DLD1 (cell line): Measurements from ENCODE around the gene MAP3K12.
"Not testable (repeated sequence)": the region's sequence is repeated elsewhere in the genome, so short reads cannot be mapped to it uniquely, and the experiment has no call there.

ENCODE experiments used
- in situ Hi-C: cut with HindIII; loops from 2 replicates; pipeline ENCODE4 v1.10.0; 2017; ENCODE audit warnings: low sequenced_read_pairs

MAP3K12 gene

DNA sequence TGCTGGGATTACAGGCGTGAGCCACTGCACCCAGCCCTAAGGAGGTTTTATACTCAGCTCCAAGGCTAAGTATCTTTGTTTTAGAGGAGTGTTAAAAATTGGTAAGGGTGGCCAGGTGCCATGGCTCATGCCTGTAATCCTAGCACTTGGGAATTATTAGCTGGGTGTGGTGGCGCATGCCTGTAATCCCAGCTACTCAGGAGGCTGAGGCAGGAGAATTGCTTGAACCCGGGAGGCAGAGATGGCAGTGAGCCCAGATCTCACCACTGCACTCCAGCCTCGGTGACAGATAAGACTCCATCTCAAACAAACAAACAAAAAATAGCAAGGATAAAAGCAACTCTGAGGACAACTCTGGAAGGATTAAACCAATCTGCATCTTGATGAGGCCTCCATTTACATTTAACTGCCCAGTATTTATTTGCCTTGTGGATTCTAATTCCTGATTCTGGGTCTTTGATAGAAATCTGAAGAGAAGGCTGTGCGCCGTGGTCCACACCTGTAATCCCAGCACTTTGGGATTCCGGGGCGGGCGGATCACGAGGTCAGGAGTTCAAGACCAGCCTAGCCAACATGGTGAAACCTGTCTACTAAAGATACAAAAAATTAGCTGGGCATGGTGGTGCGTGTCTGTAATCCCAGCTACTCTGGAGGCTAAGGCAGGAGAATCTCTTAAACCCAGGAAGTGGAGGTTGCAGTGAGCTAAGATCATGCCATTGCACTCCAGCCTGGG, 54.5 kb downstream of the MAP3K12 start:
- in situ Hi-C loops = not testable (repeated sequence)

DNA sequence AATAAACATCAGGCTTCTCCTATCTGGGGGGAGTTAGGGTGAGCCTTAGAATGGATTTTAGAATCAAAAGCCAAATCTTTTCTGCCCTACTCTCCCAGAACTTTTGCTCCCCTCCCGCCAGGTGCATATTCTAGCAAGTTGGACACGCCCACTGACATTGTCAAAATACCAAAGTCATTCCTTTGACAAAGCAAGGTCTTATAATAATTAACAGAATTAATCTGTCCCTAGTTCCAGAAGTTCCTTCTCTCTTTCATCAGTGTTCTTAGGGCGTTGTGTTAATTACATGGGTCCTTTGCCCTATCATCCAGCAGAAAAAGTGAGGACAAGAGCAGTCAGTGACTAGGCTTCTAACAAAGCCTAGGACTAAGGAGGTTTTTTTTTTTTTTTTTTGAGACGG, 55.3 kb downstream of the MAP3K12 start:
- in situ Hi-C loops = no loop called here

DNA sequence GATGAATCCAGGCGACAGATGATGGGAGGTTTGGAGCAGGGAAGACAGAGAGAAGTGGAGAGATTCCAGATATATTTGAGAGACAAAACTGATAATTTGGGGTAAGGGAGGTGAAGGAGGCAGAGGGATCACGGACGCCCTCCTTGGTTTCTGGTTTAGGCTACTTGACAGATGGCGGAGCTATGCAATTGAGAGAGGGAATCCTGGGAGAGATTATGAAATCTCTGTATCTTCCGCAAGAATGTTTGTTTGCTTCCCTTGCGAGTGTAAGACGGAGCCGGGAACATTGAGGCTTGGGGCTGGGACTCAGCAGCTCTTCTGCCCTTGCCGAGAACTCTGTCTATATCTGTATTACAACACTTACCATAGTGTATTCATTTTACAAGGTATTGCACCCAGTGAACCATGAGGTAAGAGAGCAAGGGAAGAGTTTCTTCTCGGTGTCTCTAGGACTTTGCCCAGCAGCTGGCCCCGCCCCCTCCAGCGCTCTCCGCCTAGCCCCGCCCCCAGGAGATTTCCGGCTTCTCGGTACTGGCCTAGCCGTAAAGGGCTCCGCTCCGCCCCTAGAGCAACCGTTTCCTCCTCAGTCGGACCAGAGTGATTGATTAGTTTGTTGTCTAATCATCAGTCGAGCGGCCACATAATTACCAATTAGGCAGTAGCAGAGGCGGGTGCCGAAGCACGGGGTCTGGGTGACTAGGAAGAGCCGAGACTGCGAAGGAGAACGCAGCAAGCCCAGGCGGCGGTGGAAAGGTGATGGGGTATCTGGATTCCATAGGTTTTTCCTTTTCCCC, 58.0 kb downstream of the MAP3K12 start, which contains the start of gene PRR13:
Gene PRR13 (plus strand): TSS at position 695 of the 794 bp plus-strand sequence. CDS start 981 bp downstream, outside the sequence.
- in situ Hi-C loops = no loop called here

DNA sequence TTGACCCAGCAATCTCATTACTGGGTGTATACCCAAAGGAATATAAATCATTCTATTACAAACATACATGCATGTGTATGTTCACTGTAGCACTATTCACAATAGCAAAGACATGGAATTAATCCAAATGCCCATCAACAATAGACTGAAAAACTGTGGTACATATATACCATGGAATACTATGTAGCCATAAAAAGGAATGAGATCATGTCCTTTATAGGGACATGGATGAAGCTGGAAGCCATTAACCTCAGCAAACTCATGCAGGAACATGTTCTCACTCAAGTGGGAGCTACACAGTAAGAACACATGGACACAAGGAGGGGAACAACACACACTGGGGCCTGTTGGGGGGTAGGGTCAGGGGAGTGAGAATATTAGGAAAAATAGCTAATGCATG, 59.7 kb downstream of the MAP3K12 start:
- in situ Hi-C loops = not testable (repeated sequence)

DNA sequence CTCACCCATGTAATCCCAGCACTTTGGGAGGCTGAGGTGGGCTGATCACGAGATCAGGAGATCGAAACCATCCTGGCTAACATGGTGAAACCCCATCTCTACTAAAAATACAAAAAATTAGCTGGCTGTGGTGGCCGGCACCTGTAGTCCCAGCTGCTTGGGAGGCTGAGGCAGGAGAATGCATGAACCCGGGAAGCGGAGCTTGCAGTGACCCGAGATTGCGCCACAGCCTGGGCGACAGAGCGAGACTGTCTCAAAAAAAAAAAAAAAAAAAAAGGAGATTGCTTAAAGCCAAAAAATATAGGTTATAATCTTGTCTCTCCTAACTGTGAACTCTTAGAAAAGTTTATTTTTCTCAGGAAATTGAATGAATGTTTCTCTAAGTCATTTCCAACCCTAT, 63.9 kb downstream of the MAP3K12 start:
- in situ Hi-C loops = not testable (repeated sequence)

DNA sequence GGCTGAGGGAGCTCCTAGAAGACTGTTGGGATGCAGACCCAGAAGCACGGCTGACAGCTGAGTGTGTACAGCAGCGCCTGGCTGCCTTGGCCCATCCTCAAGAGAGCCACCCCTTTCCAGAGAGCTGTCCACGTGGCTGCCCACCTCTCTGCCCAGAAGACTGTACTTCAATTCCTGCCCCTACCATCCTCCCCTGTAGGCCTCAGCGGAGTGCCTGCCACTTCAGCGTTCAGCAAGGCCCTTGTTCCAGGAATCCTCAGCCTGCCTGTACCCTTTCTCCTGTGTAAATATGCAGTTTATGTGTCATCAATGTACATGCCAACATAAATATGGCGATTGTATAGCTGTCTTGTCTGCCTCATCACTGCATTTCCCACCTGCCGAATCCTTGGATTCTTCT, 68.1 kb downstream of the MAP3K12 start:
- in situ Hi-C loops = no loop called here

DNA sequence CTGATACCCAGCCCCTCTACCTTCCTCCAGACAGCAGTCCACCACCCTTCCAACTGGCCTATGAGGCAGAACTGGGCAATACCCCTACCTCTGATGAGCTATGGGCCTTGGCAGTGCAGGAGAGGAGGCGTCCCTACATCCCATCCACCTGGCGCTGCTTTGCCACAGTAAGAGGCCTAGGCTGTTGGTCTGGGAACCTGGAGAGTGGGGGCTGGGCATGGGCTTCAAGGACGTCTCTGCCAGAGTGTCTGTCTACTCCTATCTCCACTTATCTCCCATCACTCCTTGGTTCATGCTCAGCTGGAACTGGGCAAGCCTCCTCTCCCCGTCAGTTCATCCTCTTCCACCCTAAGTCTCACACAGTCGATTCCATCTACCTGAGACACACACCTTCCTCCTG, 69.1 kb downstream of the MAP3K12 start:
- in situ Hi-C loops = no loop called here
